Measurements from ENCODE around the gene GDPGP1. TPM values are rescaled to one million over a fixed set of nuclear protein-coding genes. Genes with fewer than 3 reads are reported as not detected.
"Not testable (repeated sequence)": the region's sequence is repeated elsewhere in the genome, so short reads cannot be mapped to it uniquely, and the experiment has no call there.

GDPGP1 gene
- total and polyA plus RNA-seq, 2 of the 4 experiments (the other 2 are of a cell fraction), result 2.3 to 4.1 TPM

GRCh38 chr15:90187257-90187868, 46.6 kb upstream of the GDPGP1 start:
- H3K4me3 ChIP-seq (ENCODE audit: insufficient read depth, low read depth, low read length), result no peak overlapping the region
- H4K5ac ChIP-seq (ENCODE audit: low read depth, low read length), result no peak overlapping the region
- H4K8ac ChIP-seq (ENCODE audit: low read depth in 2 of 2, low read length in 2 of 2), result no peak overlapping the region; a peak in 1 of 4 replicates
- BruUV-seq (replicated peaks), result no TSS peak
- no peak overlapping the region for H4K91ac ChIP-seq (ENCODE audit: insufficient read depth, low read depth, low read length)
- H3K9me3 ChIP-seq (ENCODE audit: control insufficient read depth, insufficient read depth, low read length), result no peaks in the 10 kb centered on the region
- in situ Hi-C loops (cut with MboI; ENCODE audit: low sequenced_read_pairs) (no loop called here), intact Hi-C loops (cut with micrococcal nuclease) (no loop called here), dilution Hi-C loops (cut with HindIII; ENCODE audit: low sequenced_read_pairs, unreplicated experiment) (no loop called here)
- no peak overlapping the region for H3K27ac ChIP-seq (ENCODE audit: insufficient read depth, low read length)
- H3K23ac ChIP-seq (ENCODE audit: low read depth, low read length), result no peak overlapping the region
- H2BK20ac ChIP-seq (ENCODE audit: low read depth, low read length), result no peak overlapping the region
- 32% methylated on average over 2 of the region's 8 CpGs; no CpG with 5 or more reads in 1 of the 2 experiments for WGBS, 2 experiments (ENCODE audit: extremely low coverage in 2 of 2, insufficient read length in 1 of 2)
- H3K14ac ChIP-seq (replicated peaks; ENCODE audit: low read depth, low read length), result no peak overlapping the region
- no peak overlapping the region for H3K56ac ChIP-seq (ENCODE audit: extremely low read depth, insufficient read depth, low read length)
- H2AFZ ChIP-seq (replicated peaks; ENCODE audit: low read length, poor library complexity), result no peak overlapping the region
- DNase-seq, result no peak
- POLR2A ChIA-PET (ENCODE audit: unreplicated experiment), result no interaction called here
- no peak overlapping the region for H2BK120ac ChIP-seq (ENCODE audit: low read depth, low read length)
- no peak overlapping the region for H3K4ac ChIP-seq (ENCODE audit: low read depth, low read length)
- no peak overlapping the region for H2BK15ac ChIP-seq (ENCODE audit: low read depth, low read length)
- H2BK5ac ChIP-seq (ENCODE audit: low read depth, low read length, poor library complexity, severe bottlenecking), result no peak overlapping the region
- TF ChIP-seq USF2 (IDR thresholded peaks at IDR 0.05; ENCODE audit: low read depth, low read length) (no peak), ELK1 (IDR thresholded peaks at IDR 0.05; ENCODE audit: borderline replicate concordance, low read depth, low read length) (no peak), CEBPB (IDR thresholded peaks at IDR 0.05; ENCODE audit: low read depth, low read length) (no peak), POLR2A (IDR thresholded peaks at IDR 0.05; ENCODE audit: low read depth, low read length) (no peak), NFE2L2 (IDR thresholded peaks at IDR 0.05; ENCODE audit: low read depth, low read length) (no peak), RAD21 (IDR thresholded peaks at IDR 0.05; ENCODE audit: low read length) (no peak)
- no peak overlapping the region for H3K4me2 ChIP-seq (ENCODE audit: low read depth, low read length)
- H3K9me1 ChIP-seq (ENCODE audit: insufficient read depth, low read length), result peaks cover 8% of the 10 kb centered on the region
- H2AK5ac ChIP-seq (ENCODE audit: low read depth, low read length), result no peak overlapping the region
- H3K4me1 ChIP-seq (ENCODE audit: control insufficient read depth, insufficient read depth, low read length), result peaks cover 14% of the 10 kb centered on the region
- no peak overlapping the region for H3K18ac ChIP-seq (ENCODE audit: low read depth, low read length)
- no peak overlapping the region for H3K9ac ChIP-seq (ENCODE audit: low read depth, low read length)
- no peak for ATAC-seq (ENCODE audit: low read depth)
- no peaks in the 10 kb centered on the region for H3K27me3 ChIP-seq (ENCODE audit: control insufficient read depth, insufficient read depth, low read length)
- no peak overlapping the region for H2AK9ac ChIP-seq (replicated peaks; ENCODE audit: low read depth, low read length, poor library complexity)
- H3K79me1 ChIP-seq (ENCODE audit: low read depth in 1 of 2, low read length in 2 of 2), result peaks cover 0 to 8% of the 10 kb centered on the region in 2 experiments; a peak in 1 of 4 replicates
- no peaks in the 10 kb centered on the region for H4K20me1 ChIP-seq (ENCODE audit: insufficient read depth, low read length)
- H3K36me3 ChIP-seq (ENCODE audit: control insufficient read depth, insufficient read depth, low read length), result no peaks in the 10 kb centered on the region
- CTCF ChIA-PET, result interaction anchor here (1.0 kb wide), 1 partner anchor 10 kb away, joined by 3 read pairs; no protein-coding TSS in a partner anchor

- POLR2A ChIA-PET (ENCODE audit: unreplicated experiment); H2AK9ac ChIP-seq (replicated peaks; ENCODE audit: low read depth, low read length, poor library complexity); H3K56ac ChIP-seq (ENCODE audit: extremely low read depth, insufficient read depth, low read length); H4K8ac ChIP-seq (ENCODE audit: low read depth in 2 of 2, low read length in 2 of 2); dilution Hi-C loops (cut with HindIII; ENCODE audit: low sequenced_read_pairs, unreplicated experiment); H3K9ac ChIP-seq (ENCODE audit: low read depth, low read length); H2BK120ac ChIP-seq (ENCODE audit: low read depth, low read length); H2AK5ac ChIP-seq (ENCODE audit: low read depth, low read length); H3K23ac ChIP-seq (ENCODE audit: low read depth, low read length); H4K91ac ChIP-seq (ENCODE audit: insufficient read depth, low read depth, low read length); H3K18ac ChIP-seq (ENCODE audit: low read depth, low read length); H3K4ac ChIP-seq (ENCODE audit: low read depth, low read length); CTCF ChIA-PET; DNase-seq; H3K27me3 ChIP-seq (ENCODE audit: control insufficient read depth, insufficient read depth, low read length); intact Hi-C loops (cut with micrococcal nuclease); H3K4me2 ChIP-seq (ENCODE audit: low read depth, low read length); H3K36me3 ChIP-seq (ENCODE audit: control insufficient read depth, insufficient read depth, low read length); H2AFZ ChIP-seq (replicated peaks; ENCODE audit: low read length, poor library complexity); ATAC-seq (ENCODE audit: low read depth); H3K79me1 ChIP-seq (ENCODE audit: low read depth in 1 of 2, low read length in 2 of 2); H2BK20ac ChIP-seq (ENCODE audit: low read depth, low read length); H3K14ac ChIP-seq (replicated peaks; ENCODE audit: low read depth, low read length); H2BK5ac ChIP-seq (ENCODE audit: low read depth, low read length, poor library complexity, severe bottlenecking); H2BK15ac ChIP-seq (ENCODE audit: low read depth, low read length); H3K4me3 ChIP-seq (ENCODE audit: insufficient read depth, low read depth, low read length); H4K5ac ChIP-seq (ENCODE audit: low read depth, low read length); H4K20me1 ChIP-seq (ENCODE audit: insufficient read depth, low read length); BruUV-seq (replicated peaks); H3K27ac ChIP-seq (ENCODE audit: insufficient read depth, low read length); H3K9me3 ChIP-seq (ENCODE audit: control insufficient read depth, insufficient read depth, low read length); in situ Hi-C loops (cut with MboI; ENCODE audit: low sequenced_read_pairs): not testable (repeated sequence)
- no CpG with 5 or more reads among the region's 7 CpGs for WGBS, 2 experiments (ENCODE audit: extremely low coverage in 2 of 2, insufficient read length in 1 of 2)
- peaks cover 18% of the 10 kb centered on the region for H3K4me1 ChIP-seq (ENCODE audit: control insufficient read depth, insufficient read depth, low read length)
- H3K9me1 ChIP-seq (ENCODE audit: insufficient read depth, low read length), result peaks cover 12% of the 10 kb centered on the region
Observed at GRCh38 chr15:90188065-90188464, 45.9 kb upstream of the GDPGP1 start.
